WERI-Rb-1 (cell line): ENCODE data around the gene BPNT1.

Source experiments
- DNase-seq: peaks from one replicate; pipeline ENCODE4 v3.0.0-alpha.2; 2020
- H3K27ac ChIP-seq: fragments of 250-450 bp; sonication (Bioruptor Pico); 2 replicates; pipeline ENCODE4 v1.5.1; 2020; ENCODE audit warnings: mild to moderate bottlenecking, moderate library complexity
- H3K27me3 ChIP-seq: fragments of 250-450 bp; sonication (Bioruptor Pico); 2 replicates; pipeline ENCODE4 v1.5.1; 2021; ENCODE audit warnings: mild to moderate bottlenecking, low read depth, moderate library complexity; ENCODE audit not compliant: insufficient read depth, severe bottlenecking
- H3K36me3 ChIP-seq: fragments of 250-450 bp; sonication (Bioruptor Pico); 2 replicates; pipeline ENCODE4 v1.5.1; 2020; ENCODE audit warnings: mild to moderate bottlenecking, moderate library complexity
- H3K4me3 ChIP-seq: 2 replicates; pipeline ENCODE4 v1.5.1; 2011; ENCODE audit warnings: low read depth, mild to moderate bottlenecking, control low read depth, low read length
- H3K9me3 ChIP-seq: fragments of 250-450 bp; sonication (Bioruptor Pico); 2 replicates; pipeline ENCODE4 v1.5.1; 2021; ENCODE audit warnings: mild to moderate bottlenecking, moderate library complexity; ENCODE audit not compliant: severe bottlenecking
- TF ChIP-seq, protein P1 (sequence below): IDR thresholded peaks from 2 replicates; pipeline ENCODE4 v1.5.1; 2011; ENCODE audit warnings: low read depth, mild to moderate bottlenecking, control low read depth, inconsistent platforms, low read length

Gene BPNT1

DNA sequence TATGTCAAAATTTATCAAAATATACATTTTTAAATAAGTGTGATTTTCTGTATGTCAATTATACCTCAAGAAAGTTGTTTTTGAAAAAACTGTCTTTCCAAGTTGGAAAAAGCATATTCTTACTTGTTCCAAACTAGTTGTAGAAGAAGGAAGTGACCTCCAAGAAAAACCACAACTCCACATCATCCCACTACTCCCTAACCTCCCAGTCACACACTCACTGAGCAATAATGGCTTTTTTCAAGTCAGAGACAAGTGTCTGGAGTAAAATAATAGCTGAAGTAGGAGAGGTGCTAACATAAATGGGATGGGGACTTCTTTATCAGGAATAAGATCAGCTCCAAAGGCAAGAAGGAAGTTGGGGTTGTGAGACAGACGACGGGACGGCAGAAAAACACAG lies 56.7 kb downstream of the BPNT1 start:
- H3K27ac ChIP-seq, result no peak overlapping the region
- H3K9me3 ChIP-seq, result no peaks in the 10 kb centered on the region
- peaks cover 69% of the 10 kb centered on the region for H3K36me3 ChIP-seq
- no peak overlapping the region for H3K4me3 ChIP-seq
- DNase-seq, result no peak
- TF ChIP-seq, protein P1, sequence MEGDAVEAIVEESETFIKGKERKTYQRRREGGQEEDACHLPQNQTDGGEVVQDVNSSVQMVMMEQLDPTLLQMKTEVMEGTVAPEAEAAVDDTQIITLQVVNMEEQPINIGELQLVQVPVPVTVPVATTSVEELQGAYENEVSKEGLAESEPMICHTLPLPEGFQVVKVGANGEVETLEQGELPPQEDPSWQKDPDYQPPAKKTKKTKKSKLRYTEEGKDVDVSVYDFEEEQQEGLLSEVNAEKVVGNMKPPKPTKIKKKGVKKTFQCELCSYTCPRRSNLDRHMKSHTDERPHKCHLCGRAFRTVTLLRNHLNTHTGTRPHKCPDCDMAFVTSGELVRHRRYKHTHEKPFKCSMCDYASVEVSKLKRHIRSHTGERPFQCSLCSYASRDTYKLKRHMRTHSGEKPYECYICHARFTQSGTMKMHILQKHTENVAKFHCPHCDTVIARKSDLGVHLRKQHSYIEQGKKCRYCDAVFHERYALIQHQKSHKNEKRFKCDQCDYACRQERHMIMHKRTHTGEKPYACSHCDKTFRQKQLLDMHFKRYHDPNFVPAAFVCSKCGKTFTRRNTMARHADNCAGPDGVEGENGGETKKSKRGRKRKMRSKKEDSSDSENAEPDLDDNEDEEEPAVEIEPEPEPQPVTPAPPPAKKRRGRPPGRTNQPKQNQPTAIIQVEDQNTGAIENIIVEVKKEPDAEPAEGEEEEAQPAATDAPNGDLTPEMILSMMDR, result no peak
- no peaks in the 10 kb centered on the region for H3K27me3 ChIP-seq

- no peak overlapping the region for H3K27ac ChIP-seq
- no peak overlapping the region for H3K4me3 ChIP-seq
- TF ChIP-seq, protein P1, result no peak
- H3K36me3 ChIP-seq, result peaks cover 62% of the 10 kb centered on the region
- H3K9me3 ChIP-seq, result no peaks in the 10 kb centered on the region
- no peak for DNase-seq
- no peaks in the 10 kb centered on the region for H3K27me3 ChIP-seq
Measured at GRCh38 chr1:220031287-220031686, 58.3 kb downstream of the BPNT1 start.

- H3K4me3 ChIP-seq, result no peak overlapping the region
- no peak overlapping the region for H3K27ac ChIP-seq
Measured at GRCh38 chr1:220028346-220028895, 61.2 kb downstream of the BPNT1 start.

GRCh38 chr1:220019071-220019470 lies 70.5 kb downstream of the BPNT1 start:
- peaks cover 65% of the 10 kb centered on the region for H3K36me3 ChIP-seq
- H3K9me3 ChIP-seq, result no peaks in the 10 kb centered on the region
- TF ChIP-seq, protein P1, result no peak
- H3K27ac ChIP-seq, result no peak overlapping the region
- H3K27me3 ChIP-seq, result no peaks in the 10 kb centered on the region
- H3K4me3 ChIP-seq, result no peak overlapping the region
- no peak for DNase-seq

More at GRCh38 chr1:220028346-220028895, 61.2 kb downstream of the BPNT1 start:
- DNase-seq, result no peak
- Histone ChIP-seq H3K27me3 (no peaks in the 10 kb centered on the region), H3K36me3 (peaks cover 64% of the 10 kb centered on the region), H3K9me3 (no peaks in the 10 kb centered on the region)
- TF ChIP-seq, protein P1, result no peak

GRCh38 chr1:220013497-220013896 lies 76.1 kb downstream of the BPNT1 start:
- Histone ChIP-seq H3K27ac (no peak overlapping the region), H3K36me3 (peaks cover 51% of the 10 kb centered on the region), H3K4me3 (no peak overlapping the region), H3K27me3 (no peaks in the 10 kb centered on the region), H3K9me3 (no peaks in the 10 kb centered on the region)
- TF ChIP-seq, protein P1, result no peak
- no peak for DNase-seq

DNA sequence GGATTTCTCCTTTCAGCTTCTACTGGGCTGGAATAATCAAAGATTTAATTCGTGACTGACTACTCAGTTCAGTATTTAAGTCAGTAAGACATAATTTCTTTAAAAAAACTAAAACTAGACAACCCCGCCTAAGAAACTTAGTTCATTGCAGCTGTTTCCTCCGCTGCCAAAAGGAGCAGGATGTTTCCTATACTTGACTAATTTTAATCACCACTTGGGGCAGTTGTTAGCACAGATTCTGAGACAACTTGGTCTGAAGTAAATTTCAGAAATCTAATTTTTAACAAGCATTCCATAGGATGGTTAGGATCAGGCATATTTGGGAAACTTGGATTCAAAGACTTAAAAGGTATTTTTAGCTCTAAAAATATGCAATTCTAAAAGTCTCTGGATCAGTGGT lies 77.3 kb downstream of the BPNT1 start:
- TF ChIP-seq, protein P1, result no peak
- H3K27me3 ChIP-seq, result no peaks in the 10 kb centered on the region
- no peaks in the 10 kb centered on the region for H3K9me3 ChIP-seq
- no peak overlapping the region for H3K27ac ChIP-seq
- no peak for DNase-seq
- H3K36me3 ChIP-seq, result peaks cover 47% of the 10 kb centered on the region
- H3K4me3 ChIP-seq, result no peak overlapping the region
